Inflammatory macrophage treated with lipopolysaccharide for 4 hours (primary cell): ENCODE results near the gene WNT9A.

Experiments
- DNase-seq: peaks from one replicate; pipeline ENCODE4 v3.0.0-alpha.2; 2020

Gene WNT9A

DNA sequence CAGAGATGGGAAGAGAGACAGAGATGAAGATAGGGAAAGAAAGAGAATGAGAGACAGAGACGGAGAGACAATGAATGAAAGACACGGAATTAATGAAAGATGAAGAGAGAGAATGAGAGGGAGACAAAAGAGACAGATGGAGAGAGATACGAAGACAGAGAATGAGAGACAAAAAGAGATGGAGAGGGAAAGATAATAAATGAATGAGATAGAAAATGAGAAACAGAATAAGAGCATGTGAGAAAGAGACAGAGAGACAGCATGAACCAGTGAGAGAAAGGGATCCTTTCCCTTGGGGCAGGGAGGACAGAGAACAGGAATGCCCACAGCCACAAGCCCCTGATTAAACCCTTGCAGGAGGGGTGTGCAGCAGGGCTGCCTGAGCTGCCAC is 5.3 kb upstream of the WNT9A start:
- DNase-seq, result no peak

DNA sequence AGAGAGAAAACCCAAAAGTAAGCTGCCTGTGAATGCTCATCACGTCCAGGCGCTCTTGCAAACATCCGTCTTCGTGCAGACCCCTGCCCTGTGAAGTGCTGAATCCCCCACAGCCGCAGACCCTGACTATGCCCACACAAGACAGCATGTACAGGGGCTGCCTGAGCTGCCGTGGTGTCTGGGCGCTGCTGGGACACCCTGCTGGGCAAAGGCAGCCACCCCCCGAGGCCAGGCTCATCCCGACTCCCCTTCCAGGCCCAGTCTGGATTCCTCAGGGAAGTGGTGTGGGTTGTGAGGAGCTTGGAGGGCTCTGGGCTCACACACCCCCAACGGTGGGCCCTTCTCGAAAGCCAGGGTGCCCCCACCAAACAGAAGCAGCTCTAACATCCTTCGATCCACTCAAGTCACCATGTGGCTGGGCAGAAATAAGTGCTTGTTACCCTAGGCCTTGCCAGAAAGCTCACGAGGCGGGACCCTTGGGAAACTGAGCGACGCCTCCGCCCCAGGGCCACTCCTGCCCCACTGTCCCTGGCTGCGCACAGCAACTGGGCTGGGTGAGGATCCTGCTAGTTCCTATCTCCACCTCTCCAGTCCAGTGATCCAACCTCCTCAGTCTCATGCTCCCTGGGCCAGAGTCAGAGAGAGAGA is 4.8 kb upstream of the WNT9A start:
- DNase-seq, result no peak

DNA sequence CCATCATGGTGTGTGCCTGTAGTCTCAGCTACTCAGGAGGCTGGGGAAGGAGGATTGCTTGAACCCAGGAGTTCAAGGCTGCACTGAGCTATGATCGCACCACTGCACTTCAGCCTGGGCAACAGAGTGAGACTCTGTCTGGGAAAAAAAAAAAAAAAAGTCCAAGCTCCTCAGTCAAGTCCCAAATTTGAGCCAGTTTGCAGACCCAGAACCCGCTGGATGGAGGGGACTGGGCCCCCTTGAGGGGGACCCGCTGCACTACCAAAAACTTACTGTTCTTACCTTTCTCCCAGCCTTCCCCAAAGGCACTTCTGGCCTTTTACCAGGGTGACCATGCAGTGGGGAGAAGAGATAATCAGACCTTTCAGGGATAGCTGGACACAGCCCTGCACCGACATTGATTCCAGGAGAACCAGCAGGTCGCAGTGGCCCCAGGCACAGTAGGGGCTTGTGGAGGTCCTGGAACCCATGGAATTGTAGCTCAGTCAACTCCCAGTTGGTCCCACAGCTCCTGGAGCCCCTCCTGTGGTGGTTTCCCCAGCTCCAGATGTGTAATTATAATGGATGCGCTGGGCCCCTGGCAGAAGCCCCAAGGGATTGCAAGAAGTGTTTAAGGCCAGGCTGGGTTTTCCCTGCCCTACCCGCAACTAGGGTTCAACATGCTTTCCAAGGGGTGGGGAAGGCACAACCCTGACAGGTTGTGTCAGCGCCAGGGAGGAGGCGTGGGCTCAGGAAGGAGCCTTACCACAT is 4.1 kb upstream of the WNT9A start:
- DNase-seq, result no peak

DNA sequence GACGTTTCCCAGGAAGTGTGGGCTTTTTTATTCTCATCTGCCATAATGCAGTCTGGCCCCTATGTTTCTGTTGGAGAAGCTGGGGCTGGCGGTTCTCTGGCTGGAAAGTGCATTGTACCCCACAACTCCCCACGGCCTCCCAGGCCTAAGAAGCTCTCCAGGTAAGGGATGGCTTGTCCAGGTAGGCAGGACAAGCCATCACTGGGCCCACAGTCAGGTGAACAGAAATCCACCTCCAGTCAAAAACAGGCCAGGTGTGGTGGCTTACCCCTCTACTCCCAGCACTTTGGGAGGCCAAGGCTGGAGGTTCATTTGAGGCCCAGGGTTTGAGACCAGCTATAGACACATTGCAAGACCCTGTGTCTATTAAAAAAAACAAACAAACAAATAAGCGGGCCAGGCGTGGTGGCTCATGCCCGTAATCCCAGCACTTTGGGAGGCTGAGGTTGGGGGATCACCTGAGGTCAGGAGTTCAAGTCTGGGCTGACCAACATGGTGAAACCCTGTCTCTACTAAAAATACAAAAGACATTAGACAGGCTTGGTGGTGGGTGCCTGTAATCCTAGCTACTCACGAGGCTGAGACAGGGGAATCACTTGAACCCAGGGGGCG is 3.1 kb upstream of the WNT9A start:
- DNase-seq, result no peak

DNA sequence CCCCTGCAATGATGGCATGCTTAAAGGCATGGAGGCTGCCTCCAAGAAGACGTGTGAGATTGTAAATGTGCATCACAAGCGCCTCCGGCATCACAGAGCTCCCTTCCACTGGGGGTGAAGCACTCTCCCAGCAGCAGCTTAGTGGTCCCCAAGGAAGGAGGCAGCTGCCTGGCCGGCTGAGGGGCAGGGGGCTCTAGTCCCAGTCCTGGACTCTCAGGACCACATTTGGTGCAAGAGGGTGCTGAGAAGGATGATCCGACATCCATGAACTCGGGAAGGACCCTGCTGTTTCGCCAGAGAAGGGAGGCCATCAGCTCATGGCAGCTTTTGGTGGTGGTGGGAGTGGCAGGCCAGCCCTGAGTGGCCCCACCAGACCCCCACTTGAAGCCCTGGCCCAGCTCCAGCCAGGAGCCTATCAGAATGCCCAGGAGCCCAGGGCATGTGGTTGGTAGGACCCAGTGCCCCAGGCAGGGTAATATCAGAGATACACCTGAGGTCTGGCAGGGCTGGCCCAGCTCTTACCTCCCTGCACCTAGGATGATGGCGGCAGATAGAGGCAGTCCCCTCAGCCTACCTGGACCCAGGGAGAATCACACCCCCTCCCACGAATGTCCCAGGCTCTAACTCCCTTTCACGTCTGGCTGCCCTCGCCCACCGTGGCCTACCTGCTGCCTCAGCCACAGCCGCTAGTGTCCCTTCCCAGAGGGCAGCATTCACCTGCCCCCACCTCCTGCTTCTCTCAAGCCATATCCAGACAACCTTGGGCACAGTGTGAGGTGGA is 2.4 kb upstream of the WNT9A start:
- DNase-seq, result no peak

DNA sequence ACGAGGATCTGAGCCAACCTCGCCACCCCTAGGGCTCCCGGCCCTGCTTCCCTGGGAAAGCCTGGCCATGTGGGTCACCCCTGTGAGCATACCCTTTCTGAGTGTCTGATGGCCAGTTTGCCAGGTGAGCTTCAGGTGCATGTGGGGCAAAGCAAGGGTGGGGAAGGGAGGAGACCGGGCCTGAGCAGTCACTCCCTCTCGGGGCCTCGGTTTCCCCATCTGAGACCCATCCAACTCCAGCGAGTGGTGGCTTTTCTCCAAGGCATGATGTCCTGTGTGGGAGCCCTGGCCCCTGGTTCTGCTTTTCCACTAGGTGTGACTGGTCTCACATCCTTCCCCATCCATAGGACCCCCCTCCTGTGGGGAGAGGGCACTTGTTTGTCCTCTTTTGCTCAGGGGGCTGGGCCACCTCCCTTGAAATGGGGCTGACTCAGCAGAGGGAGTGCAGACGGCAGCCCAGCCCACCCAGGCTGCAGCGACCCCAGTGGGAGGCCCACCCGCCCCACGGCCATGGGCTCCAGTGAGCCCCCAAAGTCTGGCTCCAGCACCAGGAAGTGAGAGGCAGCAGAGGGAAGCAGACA is 1.7 kb upstream of the WNT9A start:
- DNase-seq, result no peak

DNA sequence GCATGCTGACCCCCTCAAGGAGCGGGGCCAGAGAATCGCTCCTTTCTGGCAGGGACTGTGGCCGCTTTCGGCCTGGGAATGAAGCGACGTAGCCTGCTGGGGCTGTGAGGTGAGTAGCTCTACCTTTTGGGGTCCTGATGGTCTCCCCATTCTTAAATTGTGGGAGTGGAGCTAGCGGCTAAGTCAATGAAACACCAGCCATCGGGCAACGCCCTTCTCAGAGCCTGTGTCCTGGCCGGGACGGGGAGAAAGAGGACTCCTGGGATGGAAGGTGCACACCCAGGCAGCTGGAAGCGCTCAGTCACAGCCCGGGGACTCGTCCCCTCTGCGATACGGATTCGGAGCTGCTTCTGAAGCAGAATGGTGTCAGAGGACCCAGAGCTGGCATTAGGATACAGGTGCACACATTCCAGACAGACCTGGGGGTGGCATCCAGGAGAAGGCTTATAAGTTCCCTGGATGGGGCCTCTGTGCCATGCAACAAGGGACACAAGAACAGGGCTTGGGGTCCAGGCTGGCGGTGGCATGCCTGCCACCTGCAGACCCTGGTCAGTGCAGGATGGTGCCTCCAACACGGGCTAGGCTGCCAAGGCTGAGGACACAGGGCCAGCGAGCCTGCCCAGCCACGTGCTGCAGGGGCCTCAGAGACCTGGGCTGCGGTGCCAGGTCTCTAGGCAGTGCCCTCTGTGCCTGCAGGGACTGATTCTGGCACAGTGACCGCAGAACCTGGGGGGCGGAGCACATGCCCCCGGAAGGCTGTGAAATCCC is 945 bp upstream of the WNT9A start:
- no peak for DNase-seq

DNA sequence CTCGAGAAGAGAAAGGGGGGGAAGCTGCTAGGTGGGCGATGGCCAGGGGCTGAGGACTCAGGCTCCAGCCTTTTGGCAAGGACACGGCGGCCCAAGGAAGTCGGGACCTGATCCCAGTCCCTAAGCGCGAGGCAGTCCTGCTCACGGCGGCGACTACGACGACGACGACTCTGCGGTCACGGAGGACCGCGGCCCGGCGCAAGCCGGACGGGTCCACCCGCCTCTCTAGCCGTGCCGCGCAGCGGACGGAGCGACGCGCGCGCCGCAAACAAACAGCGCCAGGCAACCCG is 401 bp downstream of the WNT9A start:
- DNase-seq, result no peak

DNA sequence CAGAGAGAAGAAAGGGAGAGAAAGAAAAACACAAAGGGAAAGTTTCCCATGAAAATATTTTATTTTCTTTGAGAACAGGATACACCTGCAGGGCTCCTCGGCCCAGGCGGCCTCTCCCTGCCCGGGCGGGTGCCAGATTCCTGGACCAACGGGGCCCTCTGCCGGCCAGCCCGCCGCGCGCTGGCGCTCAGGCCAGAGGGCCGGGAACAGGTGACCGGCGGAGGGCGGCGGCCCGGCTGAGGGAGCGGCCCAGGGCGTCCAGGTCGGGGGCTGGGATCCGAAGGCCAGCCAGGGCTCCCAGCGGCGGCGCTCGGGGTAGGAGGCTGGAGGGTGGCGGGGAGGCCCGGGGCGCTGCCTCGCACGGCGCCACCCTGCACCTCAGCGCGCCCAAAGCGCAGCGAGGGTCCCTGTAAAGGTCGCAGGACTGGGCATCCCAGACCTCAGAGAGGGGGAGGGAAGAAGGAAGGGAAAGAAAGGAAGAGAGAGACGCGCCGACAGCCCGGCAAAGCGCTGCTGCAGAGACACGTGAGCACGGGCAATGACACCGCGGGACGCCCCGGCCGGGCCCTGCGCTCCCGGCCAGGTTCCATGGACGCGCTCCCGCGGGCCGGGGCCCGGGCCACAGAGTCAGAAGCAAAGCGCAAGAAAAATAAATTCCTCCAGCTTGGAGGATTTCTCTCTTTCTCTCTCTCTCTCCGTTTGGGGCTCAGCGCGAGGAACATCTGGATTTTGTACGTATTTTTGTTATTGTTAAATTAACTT is 927 bp downstream of the WNT9A start:
- DNase-seq, result peak; percentile 36

DNA sequence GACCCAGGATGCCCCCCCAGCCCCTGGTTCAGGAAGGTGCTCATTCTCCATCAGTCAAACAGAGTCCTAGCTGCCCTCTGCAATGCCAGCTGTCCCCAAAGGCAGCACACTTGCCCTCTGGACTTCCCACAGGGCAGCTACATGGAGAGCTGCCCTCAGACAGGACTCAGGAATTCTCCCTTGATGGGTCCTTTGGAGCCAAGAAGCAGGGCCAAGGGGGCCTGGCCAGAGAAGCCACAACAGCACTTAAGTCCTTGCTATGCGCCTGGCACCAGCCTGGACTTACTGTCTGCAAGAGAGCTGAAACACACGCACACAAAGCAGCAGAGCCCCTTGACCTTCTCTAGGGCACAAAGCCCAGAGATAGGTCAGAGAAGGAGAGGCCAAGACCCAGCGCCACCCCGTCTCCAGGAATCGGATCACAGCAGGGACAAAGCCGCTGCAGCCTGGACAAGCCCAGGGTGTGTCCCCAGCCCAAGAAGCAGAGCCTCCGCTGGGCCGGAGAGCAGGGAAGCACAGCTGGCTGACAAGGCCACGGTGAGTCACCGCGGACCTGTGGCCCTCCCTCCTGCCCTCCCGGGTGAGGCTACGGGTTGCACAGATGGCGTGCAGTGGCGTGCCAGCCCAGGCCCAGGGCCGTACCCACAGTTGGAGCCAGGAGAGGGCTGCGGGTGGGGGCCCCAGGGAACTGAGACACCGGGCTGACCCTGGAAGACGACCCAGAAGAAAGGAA is 1.7 kb downstream of the WNT9A start:
- no peak for DNase-seq

DNA sequence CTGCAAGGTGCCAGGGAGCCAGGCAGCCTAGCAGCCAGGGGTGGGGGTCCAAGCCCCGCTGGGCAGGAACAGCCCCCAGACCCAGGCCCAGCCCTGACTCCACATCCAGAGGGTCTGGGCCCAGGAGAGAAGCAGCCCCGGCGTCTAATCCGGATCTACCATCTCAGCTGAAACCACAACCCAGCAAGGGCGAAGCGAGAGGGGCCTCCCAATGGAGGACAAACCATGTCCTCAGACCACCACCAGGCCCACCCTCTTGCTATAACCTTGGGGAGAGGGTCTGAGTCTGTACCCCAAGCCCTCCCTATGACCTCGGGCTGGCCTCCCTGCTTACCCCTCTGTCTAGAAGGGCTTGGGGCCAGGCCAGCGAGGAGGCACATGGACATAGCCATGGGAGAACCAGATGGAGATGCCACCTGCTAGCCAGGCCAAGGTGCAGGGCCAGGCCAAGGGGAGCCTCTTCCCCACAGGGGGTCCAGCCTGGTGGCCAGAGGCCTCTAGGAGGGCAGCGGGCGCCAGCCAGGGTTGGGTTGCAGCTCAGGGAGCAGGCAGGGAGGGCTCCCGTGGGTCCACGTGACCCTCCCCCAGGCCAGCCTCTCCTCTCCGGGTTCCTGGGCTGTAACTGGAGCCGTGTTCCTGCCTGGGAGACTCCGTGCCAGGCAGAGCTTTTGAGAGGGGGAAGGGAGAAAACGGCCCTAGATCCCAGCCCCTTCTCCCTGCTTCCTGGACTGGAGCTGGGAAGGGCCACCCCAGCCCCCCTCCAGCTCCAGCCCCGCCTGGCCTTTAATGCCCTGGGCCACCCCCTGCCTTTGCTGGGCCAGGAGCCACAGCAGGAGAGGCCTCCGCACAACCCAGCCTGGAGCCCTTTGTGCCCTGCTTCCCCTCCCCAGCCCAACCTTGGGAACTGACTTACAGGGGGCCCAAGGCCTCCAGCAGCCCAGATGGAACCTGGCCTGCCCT is 2.5 kb downstream of the WNT9A start:
- no peak for DNase-seq

DNA sequence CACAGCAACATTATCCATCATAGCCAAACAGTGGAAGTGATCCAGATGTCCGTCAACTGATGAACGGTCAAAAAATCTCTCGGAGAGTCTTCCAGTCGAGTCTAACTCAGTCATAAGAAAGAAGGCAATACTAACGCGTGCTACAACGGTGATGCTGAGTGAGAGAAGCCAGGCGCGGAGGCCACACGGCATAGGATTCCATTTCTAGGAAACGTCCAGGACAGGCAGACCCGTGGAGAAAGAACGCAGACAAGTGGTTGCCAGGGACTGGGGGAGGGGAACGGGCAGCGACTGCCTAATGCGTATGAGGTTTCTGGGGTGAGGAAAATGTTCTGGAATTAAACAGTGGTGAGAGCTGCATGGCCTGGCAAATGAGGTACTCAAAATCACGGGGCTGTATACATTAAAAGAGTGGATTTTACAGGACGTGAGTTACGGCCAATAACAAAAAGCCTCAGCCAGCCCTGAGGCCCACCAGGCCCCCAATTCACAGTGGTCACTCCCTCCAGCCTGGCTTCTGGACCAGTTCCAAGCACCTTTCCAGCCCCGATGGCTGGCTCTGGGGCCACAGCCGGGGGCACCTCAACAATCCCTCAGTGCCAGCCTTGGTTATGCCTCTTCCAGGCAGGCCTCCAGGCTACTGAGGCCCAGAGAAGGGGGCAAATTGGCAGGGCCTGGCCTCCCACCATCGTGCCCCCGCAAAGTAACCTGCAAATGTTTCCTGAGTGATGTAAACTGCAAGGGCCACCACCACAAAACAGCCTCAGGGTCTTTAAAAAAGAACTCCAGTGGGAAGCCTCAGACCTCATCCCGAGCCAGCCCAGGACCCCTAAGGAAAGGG is 3.4 kb downstream of the WNT9A start:
- no peak for DNase-seq

DNA sequence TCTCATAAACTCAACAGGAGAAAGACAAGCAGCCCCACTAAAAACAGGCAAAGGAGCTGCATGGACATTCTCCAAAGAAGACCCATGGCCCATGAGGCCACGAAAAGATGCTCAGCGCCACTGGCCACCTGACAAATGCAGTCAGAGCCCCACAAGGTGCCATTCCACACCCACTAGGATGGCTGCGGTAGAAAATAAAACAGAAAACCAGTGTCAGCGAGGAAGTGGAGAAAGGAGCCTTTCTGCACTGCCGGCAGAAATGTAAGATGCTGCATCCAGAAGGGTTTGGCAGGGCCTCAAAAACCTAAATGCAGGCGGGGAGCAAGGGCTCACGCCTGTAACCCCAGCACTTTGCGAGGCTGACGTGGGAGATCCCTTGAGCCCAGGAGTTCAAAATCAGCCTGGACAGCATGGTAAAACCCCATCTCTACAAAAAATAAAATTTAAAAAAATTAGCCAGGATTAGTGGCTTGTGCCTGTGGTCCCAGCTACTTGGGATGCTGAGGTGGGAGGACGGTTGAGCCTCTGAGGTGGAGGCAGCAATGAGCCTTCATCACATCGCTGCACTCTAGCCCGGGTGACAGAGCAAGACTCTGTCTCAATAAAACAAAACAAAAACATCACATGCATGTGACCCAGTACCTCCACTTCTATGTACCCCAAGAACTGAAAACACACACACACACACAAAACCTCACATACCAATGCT is 4.2 kb downstream of the WNT9A start:
- DNase-seq, result no peak

DNA sequence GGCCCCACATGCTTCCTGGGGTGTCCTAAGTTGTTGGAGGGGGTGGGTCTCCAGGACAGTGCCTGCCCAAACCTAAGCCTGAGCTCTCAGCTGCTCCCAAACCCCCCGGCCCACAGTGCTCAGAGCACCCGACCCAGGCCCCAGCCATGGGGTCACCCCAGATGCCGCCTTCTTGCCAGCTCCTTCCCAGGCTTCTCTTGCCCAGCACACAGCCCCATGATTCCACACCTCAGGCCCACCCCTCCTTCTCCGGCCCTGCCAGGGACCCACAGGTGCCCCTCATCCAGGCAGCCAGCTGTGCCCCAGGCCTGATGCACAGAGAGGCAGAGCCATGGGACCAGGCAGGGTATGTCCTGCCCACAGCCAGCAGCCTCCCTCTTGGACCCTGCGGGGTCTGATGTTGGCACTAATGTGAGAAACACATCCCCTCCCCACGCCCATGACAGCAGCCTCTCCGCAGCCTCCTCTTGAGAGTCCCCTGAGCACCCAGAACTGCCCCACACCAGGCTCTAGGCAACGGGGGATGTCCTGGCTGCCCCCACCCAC is 4.9 kb downstream of the WNT9A start:
- no peak for DNase-seq

DNA sequence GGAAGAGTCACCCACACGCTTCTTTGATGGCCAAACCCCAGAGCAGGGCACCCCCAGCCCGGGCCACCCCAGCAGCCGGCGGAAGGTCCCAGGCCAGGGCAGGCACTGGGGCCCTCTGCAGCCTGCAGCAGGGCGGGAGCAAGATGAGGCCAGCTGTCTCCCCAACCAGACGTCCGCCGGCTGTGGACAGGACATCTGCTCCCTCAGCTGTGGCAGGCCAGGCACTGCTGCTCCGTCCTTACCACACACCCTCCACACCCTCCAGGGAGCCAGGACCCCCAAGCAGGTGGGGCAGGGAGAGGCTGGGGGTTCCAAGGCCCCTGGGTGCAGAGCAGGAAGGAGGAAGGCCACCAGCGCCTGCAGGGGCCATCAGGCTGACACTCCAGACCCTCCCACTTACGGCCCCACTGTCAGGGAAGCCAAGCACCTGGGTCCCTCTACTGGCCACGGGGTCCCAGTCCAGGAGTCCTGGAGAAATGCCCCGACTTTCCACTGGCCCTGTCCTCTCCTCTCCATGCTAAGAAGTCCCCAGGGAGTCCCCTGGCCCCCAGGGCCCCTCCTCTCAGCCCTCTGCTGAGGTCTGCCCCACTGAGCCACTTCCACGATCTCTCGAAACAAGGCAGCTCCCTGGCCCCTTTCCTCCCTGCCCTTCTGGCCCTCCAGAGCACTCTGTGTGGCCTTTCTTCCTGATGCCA is 5.6 kb downstream of the WNT9A start:
- no peak for DNase-seq

DNA sequence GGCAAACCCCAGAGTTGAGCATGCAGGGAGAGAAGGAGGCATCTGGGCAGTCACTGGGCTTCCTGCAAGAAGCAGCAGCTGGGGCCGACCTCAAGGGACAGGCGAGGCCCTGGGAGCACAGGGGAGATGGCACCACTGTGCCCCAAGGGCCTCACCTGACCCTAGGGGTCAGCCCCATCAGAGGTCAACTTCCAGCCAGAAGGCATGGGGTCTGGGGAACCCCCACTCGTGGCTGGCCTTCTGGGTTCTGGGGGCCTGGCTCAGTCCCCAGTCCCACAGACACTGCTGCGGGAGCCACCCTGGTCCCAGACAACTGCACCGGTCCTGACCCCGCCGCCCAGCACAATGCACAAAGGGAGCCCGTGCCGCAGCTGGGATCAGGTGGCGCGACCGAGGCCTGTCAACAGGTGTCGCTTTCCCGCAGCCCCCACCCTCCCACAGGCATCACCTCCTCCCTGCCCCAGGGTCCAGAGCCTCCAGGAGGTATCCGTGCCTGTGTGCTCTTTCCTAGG is 6.2 kb downstream of the WNT9A start:
- no peak for DNase-seq

DNA sequence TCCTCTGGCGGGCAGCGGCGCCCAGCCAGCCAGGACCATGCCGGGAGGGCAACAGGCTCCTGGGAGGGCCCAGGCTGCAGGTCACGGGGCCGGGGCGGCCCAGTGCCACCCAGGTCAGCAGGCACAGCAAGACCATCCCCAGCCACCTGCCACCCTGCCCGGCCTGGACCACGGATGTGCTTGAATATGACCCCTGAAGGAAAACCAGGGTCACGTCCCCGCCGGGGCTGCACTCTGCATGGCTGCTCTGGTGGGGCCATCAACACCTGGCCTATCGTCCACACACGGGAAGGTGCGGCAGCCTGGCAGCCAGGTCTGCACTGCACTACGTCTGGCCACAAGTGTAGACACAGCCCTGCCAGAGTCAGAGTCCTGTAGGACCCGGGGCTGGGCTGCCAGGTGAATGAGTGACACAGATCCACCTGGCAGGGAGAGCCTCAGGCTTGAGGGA is 6.9 kb downstream of the WNT9A start:
- no peak for DNase-seq
